Stimulated activated CD4-positive, alpha-beta T cell treated with anti-CD3 and anti-CD28 coated beads, Interleukin-15, amount 100 ng/mL, for 24 hours (primary cell): ENCODE results near the gene TBRG4.
A peak's percentile ranks its signal among the peaks of the same experiment; 100 is the strongest.

ENCODE experiments used
- DNase-seq: peaks from one replicate; pipeline ENCODE4 v3.0.0-alpha.2; 2020

Gene TBRG4

DNA sequence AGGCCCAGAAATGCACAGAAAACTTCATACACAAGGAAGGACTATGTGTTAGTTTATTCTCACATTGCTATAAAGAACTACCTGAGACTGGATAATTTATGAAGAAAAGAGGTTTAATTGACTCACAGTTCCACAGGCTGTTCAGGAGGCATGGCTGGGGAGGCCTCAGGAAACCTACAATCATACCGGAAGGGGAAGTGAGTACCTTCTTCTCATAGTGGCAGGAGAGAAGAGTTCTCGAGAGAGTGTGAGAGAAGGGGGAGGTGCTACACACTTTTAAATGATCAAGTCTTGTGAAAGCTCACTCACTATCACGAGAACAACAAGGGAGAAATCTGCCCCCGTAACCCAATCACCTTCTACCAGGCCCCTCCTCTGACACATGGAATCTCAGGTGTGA is 29.3 kb upstream of the TBRG4 start:
- DNase-seq, result no peak

DNA sequence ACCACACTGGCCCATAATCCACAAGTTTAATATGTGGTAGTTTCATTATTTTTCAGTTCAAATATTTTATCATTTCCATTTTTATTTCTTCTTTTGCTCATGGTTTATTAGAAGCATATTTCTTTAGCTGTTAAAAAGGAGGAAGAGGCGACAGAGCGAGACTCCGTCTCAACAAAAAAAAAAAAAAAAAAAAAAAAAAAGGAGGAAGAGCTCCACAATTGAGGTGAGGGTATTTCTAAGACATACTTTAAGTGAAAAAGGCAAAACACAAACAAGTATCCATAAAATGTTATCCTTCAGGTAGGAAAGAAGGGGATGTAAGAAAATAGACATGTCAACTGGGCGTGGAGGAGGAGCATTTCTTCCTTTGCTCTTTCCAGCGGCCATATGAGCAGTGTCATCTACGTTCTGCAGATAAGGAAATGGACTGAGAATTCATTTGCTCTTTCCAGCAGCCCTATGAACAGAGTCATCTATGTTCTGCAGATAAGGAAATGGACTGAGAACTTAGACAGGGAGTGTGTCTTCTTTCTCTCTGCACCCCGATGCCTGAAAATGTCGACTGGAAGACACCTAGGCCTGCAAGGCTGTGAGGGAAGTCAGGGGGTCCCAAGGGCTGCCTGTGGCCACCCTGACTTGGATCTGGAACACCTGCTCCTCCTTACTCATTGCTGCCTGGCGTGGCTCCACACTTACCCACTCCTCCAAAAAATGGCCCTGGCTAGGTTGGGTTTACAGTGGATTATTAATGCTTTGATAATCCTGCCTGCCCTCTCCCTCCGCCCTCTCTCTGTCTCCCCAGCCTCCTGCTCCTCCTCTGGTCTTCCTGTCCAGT is 27.2 kb upstream of the TBRG4 start:
- no peak for DNase-seq

DNA sequence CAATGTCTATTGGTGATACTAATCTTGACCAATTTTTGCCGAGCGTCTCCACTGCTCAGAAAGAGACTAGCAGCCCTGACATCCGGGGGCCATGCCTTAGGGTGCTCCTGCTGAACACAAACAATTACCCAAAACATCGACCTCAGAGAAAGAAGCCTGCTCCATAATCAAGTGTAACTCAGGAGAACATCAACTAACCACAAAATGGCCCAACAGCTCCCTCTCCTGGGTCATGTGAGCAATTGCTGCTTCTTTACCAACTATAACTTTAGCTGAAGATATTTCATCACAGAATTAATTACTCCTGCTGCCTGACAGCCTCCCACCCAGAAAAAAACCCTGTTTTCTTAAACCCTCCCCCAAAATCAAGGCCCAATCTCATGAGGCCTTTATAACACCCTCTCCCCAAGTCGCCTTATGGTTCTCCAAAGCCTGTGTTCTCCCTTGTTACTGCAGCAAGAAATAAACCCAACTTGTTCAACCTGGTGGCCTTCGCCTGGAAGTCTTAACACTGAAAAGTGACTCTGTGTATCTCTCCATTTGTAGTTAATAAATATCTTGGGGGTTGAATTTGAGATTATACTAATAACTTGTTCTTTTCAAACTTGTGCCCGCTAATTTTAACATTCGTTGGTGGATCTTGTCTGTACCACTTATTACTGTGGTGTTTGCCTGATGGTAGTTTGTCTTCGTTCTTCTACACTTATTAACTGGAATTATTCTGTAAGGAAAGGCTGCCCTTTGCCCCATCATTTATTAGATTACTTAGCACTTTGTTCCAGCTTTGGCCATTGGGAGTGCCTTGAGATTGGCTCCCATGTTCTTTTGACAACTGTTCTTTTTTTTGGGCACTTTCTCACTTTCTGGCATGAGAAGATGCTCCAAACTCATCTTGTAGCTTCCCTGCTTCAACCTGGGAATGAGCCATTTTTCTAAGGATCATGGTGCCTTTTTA is 24.9 kb upstream of the TBRG4 start:
- peak; percentile 72 for DNase-seq

DNA sequence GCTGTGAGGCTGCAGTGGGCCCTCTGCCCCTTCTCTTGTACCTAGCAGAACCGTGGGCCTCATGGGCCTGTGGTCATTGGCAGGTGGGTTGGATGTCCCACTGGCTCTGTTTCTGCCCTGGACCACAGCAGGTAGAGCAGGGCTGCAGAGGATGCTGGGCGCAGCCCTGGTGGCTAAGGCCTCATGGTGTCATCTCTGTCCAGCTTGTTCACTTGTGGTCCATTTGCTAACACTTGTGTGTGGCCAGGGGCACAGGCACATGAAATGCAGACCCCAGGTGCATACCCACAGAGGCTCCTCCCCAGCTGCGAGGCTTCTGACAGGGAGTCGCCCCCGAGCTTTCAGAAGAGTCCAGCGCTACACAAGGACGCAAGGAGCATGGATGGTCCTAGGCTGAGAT is 22.4 kb upstream of the TBRG4 start:
- no peak for DNase-seq

DNA sequence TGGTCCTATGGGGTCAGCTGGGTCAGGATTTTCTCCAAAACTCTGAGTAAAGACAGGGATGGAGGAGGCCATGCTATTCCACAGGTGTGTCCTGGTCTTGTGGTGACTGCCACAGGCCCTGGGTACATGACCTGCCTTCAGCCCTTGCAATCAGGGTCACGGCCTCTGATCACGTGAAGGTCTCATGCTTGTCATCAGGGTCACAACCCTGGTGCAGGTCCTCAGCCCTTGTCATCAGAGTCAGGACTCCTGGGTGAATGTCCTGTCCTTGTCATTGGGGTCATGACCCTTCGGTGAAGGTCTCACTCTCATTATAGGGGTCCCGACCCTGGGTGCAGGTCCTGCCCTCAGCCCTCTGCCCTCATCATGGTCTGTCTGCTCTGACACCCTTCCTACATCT is 21.9 kb upstream of the TBRG4 start:
- DNase-seq, result no peak

DNA sequence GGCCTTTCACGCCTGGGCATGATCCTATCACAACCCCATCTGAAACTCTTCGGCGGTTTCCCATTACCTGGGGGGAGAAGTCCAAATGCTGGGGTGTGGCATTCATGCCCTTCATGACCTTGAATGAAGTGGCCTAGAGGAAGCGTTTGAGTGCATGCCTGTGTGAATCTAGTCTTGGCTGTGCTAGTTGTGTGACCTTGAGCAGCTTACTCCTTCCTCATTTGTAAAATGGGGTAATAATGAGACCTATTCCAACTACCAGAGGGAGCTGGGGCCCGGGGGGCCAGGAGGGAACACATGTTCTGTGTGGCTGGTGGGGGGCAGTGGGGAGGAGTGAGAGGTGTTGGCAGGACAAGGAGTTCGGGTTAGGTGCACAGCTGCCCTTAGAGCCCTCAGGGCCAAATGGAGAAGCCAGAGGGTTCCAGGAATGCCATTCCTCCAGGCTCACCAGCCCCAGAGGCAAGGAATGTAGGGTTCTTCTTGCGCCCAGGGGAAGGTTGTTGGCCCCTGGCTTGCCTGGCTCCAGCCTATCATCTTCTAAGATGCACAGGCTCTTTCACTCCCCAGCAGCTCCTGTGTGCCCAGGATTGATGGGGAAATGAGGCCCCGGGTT is 21.3 kb upstream of the TBRG4 start:
- no peak for DNase-seq

DNA sequence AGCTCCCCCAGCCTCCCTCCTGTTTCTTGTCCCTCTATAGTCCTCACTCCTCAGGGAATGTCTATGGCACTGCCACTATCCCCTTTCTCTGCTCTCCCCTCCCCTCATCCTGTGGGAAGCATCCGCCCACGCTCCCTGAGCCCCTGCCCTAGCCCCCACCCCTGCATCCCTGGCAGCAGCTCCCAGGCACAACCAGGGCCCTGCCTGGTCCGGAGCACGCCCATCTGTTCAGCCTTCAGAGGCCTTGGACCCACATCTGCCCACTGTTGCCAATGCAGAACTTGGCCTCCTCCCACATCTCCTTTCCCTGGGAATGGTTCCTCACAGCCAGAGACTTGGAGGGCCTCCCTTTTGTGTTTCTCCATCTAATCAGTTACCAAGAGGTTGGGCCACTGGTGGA is 20.4 kb upstream of the TBRG4 start:
- no peak for DNase-seq

DNA sequence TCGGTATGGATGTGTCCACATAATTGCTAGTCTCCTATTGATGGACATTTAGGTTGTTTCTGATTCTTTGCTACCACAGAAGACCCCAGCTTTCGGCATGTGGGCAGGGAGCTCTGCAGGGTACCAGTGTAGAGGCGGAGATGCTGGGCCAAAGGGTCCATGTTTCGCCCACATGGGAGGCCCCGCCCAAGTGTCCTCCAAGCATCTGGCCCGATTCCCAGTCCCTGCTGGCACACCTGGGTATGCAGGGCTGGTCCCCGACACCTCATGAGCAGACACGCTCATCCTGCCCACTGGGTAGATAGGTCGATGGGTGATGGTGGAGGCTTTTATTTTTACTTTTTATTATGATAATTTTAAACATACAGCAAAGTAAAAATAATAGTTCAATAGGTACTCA is 19.4 kb upstream of the TBRG4 start:
- DNase-seq, result no peak

DNA sequence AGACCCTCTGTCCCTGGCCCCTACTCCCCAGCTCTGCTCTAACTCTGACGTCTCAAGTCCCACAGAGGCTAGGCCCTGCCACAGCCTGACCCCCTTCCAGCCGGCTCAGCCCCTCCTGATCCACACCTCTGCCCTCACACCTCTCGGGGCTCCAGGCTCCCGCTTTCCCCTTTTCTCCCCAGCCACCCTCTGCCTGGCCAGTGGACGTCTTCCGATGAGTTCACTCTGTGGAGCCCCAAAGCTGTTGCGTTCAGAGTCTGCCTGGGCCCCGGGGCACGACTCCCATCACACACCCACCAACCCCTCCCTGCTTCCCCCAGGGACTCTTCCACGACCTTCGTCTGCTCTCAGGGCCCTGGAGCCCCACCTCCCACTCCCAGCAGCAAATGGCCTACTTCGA is 18.4 kb upstream of the TBRG4 start:
- no peak for DNase-seq

DNA sequence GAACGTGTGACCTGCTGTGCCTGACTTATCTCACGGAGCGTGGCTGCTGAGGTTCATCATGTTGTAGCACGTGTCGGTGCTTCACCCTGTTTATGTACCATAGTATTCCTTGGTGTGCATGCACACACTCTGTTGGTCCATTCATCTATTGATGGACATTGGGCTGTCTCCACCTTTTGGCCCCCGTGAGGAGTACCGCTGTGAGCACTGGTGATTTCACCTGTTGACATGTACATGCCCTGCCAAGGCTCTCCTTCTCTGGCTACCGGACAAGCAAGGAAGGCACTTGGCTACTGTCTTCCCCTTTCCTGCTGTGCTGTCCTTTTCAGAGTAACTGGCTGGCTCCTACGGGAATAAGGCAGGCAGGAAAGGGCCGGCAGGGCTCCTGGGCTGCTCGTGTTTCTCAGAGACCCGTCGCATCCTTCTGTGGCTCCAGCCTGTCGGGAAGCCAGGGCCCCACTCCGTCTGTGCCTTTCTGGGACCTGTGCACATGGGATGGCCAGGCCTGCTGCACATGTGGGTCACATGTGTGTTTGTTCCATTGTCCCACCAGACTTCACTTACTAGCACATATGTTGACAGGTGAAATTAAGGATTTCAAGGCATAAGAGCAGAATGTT is 17.8 kb upstream of the TBRG4 start:
- DNase-seq, result no peak

DNA sequence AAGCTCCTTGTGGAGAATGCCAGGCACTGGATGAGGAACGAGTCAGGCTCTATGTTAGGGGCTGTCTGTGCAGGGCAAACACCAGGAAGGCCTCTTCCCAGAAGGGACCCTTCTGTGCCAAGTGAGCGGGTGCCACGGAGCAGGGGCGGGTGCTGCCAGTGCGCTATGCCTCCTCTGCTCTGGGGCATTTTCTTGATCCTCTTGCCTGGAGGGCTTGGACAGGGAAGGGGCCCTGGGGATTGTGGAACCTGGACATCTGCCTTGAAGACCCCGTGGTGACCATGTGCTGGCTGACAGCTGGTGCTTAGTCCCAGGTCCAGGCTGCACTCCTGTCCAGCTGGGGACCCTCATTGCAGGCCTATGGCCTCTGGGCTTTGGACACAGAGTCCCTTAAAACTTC is 15.4 kb upstream of the TBRG4 start:
- no peak for DNase-seq

DNA sequence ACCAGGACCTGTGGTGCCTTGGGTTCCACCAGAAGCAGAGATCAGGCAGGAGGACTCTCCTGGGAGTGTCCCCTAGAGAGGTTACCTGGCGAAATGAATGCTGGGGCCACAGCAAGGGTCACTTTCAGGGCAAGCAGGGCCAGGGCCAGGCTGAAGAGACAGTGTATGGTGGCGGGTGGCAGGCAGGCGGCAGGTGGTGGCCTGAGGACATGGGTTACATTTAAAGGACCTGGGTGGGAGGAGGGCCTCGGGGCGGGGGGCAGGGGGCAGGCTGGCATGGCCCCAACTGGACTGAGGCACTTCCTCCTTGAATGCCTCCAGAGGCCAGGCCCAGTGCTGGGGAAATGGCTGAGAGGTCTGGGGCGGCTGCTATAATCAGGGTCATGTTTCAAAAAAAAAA is 14.7 kb upstream of the TBRG4 start:
- no peak for DNase-seq

DNA sequence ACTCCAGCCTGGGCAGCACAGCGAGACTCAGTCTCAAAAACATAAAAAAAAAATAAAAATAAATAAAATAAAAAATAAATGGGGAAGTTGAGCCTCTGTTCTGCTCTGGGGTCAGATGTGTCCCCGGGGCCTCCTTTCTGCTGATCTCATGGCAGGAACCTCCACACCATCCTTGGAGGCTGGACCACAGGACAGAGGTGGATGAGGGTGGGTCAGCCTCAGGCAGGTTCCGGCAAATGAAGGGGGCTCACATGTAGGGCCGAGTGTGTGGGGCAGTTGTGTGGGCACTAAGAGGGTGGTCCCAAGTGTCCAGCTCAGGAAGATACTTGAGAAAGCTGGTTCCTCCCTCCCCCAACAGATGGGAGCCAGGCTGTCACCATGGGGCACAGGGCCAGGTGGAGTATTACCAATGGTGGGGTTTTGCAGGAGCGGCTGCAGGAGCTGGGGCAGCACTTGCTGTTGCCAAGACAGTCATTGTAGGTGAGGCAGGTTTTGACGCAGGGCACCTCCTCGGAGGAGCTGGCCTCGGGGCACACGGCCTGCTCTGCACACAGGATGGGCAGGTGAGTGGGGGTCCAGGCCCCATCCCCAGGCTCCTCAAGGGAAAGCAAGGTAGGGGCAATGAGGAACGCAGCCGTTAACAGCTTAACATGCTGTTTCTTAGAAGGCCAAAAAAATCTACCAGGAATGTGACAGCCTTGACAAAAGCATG is 13.9 kb upstream of the TBRG4 start:
- no peak for DNase-seq

DNA sequence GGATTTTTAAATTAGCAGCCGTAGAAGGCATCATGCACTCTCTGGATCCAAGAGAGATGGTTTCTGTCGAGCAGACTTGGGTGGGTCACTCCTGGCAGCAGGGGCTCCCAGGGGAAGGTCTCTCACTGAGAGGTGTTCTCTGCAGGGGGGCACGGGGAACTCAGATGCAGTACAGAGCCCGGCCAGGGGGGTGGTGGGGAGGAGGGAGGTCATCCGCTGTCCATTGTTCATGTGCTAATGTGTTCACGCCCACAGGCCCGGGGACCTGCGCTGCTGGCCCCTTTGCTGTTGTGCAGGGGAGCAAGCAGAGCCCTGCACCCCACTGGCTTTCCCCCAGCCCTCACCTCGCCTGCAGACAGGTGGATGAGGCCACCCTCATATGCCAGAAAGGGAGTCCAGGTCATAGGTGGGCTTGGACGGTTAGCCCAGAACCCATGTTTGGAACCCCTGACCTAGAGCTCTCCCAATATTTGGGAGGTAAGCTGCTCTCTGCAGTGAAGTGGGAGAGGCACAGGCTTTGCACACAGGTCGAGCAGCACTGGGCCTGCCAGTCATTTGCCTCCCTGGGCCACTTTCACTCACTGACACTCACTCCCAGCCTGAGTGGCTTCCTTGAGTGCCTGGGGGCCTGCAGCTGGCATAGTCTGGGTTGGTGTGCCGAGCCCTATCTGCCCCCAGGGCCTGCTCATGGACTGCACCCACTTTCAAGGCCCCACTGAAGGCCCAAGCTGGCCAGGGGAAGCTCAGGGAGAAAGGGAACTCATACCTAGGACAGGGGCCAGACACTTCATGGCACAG is 12.6 kb upstream of the TBRG4 start:
- DNase-seq, result no peak

DNA sequence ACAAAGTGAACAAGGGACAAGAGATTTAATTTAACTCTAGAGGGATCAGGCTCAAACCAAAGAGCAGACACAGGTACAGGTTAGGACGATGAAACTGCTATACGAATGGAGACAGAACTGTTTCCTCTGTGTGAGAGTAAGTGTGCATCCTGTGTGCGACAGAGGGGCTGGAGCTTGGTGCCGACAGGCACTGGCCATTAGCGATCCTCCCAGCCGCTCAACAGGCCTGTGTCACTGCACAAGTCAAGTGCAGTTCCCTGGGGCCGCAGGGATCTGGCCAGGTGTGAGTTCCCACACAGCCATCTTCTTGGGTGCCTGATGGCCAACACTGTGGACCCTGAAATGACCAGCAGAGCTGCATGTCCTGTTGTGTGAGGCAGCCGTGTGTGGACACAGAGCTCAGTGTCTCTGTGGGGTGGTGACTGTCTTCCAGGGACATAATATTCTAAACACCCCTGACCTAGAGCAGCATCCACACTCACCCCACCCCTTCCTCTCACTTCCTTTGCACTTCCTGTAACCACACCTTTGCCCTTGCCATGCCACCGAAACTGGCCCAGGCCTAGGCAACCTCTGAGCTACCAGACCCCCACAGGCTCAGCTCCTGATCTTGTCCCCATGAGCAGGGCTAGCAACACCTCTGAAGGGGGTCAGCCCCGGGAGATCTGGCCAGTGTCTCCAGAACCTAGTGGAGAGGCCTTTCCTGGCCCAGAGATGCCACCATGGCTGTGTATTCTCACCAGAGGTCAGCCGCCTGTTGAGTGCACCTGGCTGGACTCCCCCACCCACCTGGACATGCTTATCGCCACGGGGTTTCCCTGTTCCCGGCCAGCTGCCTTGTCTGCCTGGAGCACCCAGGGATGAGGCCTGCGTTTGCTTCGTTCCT is 11.7 kb upstream of the TBRG4 start:
- DNase-seq, result no peak

DNA sequence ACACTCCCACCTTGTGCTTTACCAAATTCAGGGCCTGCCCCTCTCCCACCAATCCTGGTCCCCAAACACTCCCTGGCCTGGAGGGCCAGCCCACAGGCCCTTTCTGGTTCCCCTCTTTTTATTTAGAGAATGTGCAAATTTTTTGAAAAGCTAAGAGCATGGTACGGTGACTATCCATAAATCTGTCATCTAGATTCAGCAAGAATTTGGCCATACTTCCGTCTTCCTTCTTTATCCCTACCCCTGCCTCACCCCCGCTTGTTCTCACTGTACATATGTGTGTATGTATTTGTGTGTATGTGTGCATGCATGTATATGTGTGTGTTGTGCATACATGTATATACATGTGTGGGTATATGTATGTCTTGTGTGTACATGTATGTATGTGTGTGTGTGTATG is 8.1 kb upstream of the TBRG4 start:
- no peak for DNase-seq

DNA sequence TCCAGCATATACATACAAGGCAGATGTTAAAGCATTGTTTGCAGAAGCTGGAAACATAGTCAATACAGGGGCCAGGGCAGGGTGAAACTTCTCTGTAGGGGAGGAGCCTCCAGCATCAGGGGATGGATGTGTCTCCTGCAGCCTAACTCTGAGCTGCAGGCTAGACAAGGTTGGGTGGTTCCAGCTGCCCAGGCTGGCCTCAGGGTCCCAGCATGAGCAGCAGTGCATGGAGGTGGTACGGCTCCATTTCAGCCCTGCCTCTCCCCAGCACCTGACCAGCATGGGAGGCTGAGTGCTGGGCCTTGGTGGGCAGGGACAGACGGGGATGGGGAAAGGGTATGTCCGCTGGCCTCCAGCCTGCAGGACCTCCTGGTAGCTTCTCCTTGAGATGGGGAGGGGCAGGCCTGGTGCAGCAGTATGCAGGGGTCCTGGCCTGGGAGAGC is 7.4 kb upstream of the TBRG4 start:
- no peak for DNase-seq

DNA sequence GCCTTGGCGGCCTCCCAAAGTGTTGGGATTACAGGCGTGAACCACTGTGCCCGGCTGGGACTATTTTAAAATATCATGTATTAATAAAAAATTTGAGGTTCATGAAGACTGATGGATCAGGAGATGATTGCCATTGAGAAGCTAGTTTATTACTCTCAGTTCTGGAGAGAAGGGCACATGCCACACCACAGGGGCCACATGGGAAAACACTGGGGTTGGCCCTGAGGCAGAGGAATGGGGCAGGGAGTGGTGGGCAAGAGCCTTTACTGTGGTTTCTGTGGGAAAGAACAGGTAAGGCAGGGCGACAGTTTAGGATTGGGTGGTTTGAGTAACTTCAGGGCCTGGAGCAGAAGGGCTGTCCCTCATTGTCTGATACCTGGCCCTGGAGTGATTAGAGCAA is 6.8 kb upstream of the TBRG4 start:
- DNase-seq, result no peak

DNA sequence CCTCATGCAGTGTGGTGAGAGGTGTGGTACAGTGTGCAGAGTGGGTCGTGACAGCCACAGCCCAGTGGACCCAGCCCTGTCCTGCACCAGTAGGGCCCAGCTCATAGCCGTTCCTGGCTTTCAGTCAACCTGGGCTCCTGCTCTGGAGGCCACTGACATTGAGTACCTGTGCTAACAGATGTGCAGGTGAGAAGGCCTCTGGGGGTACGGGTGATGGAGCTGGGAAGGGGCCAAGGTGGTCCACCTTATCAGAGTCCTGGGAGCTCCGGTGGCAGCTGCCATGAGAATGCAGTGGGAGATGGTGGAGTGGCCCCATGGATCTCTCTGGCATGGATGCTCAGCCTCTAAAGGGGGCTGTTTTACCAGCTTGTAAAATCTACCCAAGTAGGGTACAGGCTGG is 6.1 kb upstream of the TBRG4 start:
- no peak for DNase-seq

DNA sequence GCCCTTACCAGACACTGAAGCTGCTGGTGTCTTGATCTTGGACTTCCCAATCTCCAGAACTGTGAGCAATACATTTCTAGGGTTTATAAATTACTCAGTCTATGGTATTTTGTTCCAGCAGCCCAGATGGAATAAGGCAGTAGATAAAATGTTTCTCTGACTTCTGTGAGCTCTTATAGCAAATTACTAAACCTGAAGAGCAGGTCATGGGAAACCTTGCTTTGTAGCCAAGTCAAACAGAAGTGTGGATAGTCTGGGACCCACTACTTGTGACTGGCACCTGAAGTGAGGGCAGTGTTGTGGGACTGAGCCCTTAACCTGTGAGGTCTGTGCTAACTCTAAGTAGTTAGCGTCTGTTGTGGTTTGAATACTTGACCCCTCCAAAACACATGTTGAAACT is 4.6 kb upstream of the TBRG4 start:
- no peak for DNase-seq

DNA sequence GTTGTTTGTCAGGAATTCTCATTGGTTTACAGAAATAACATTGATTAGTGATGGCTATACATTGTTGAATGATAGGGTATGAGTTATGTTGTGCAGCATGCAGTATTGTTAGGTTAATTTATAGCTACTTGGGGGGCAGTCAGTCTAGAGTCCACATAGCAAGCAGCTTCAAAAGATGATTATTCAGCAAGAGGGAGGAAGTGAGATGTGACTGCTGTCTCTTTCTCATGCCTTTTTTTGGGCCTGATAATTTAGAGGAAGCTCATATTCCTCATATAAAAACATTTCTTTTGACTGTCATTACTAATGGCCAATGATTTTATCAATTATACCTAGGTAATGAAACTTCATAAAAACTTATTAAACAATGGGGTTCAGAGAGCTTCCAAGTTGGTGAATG is 3.4 kb upstream of the TBRG4 start:
- DNase-seq, result no peak
